ENCODE data around the gene VOPP1.

GRCh38 chr7:55486192-55486590 is 86.1 kb downstream of the VOPP1 start:
- TF ChIP-seq CTCF (IDR thresholded peaks at IDR 0.05) (no peak), POLR2A (IDR thresholded peaks at IDR 0.05) (no peak), POLR2AphosphoS5 (IDR thresholded peaks at IDR 0.05) (no peak)
